NOMO-1 (cell line): ENCODE data around the gene F8.

ENCODE experiments used
- DNase-seq, 2 experiments: peaks; one replicate each; lab custom pipeline; 2025; ENCODE audit not compliant: unreplicated experiment in 2 of 2; lab: John Stamatoyannopoulos, UW

Gene F8

DNA sequence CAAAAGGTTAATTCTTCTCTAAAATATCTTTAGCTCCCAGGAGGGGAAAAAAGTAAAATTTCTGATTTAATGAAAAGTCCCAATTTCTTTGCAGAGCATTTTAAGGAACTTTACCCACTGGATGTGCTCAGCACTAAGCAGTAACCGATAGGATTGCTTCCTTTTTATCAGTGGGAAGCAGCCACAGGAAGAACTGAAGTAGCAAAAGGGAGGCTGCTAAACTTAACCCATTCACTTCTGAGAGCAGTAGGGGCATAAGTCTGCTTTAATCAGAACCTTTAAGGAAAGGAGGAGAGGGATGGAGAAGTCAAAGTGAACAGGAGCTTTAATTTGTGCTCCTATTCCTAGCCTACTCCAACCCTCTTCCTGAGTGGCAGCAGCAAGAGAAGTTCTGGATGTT is at the start of gene F8:
TSS of gene F8 (minus strand) at position 139 of the 400 bp plus-strand sequence. CDS start 171 bp downstream, outside the sequence.
- DNase-seq = no peak

DNA sequence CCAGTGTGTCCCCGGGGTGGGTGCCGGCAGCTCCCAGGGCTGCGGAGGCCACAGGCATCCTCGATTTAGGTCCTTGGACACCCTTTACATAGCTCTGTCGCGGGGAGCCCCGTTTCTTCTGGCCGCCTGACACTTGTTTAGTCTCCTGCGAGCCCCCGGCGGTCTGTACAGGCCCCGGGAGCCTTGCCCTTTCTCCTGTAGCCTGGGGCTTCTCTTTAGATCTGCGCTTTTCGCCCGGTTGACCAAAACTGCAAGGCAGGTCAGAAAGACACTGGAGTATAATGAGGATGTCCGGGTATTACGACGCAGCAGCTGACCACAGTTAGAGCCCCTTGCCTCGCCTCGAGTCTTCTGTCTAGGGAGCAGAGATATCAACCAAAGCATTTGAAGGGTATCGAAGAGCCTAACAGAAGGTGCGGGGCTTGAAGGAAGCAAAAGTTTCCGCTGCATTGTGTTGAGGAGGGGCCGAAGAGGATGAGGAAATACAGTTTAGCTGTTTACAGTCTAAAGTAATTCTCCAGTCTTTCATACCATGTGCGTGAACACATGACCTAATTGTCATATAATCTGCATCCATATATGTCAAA is 49.3 kb upstream of the F8 start:
- DNase-seq = peak in 1 of 2 experiments; percentile 8

- peak; percentile 68 to 89 for DNase-seq
Observed at GRCh38 chrX:155070975-155071693, 48.6 kb upstream of the F8 start, which contains the start of the genes BRCC3, CMC4 and MTCP1. TSS of gene BRCC3 (plus strand) at chrX:155071508. CDS start at chrX:155071528, 20 bp downstream. TSS of gene CMC4 (minus strand) at chrX:155071136. CDS start at chrX:155064023, 7,113 bp downstream. TSS of gene MTCP1 (minus strand) at chrX:155071136. CDS start at chrX:155066010, 5,126 bp downstream.

GRCh38 chrX:155070663-155070974 is 48.1 kb upstream of the F8 start:
- DNase-seq = no peak

GRCh38 chrX:155070038-155070437 is 47.5 kb upstream of the F8 start:
- no peak for DNase-seq

DNA sequence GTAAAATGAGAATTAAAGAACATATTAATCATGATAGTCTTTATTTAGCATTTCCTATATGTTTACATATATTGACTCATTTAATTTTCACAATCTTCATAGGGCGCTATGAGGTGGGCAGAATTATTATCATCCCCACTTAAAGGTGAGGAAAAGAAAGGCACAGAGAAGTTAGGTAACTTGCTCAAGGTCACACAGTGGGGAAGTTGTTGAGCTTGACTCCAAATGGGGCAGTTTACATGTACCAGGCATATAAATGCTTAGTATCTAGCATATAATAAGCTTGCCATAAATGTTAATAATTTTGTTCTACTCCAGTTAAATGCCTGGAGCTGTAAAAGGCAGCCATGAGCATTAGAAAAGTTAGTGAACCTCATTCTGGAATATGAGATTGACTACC is 46.9 kb upstream of the F8 start:
- no peak for DNase-seq

GRCh38 chrX:155068165-155068564 is 45.6 kb upstream of the F8 start:
- DNase-seq = no peak

DNA sequence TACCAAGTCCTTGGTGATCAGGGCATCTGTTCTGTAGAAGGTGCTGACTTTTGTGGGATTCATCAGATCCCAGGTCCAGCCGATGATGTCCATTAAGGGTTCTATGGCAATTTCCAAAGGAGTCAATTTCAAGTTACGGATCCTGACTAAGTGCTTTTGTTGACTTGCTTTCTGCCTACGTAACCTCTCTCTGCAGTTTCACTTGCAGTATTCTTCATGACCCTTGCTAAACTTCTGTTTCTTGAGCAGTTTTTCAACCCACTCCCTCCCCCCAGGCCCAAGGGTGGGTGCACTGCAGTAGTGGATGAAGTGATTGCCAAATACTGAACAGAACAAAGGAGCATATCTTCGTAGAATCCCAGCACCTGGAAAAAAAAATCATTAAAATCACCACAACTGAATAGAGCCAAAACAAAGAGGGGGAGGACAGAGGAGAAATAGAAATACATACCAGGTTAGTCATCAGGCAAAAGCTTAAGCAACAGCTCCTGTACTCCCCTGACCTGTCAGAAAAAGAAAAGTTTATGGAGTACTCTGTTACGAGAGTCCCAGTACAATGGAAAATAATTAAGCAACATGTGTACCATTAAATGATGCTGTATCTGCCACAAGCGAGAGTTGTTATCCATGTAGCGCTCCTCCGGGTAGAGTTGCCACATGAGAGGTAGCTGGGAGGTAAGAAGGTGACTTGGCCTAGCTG is 42.7 kb upstream of the F8 start:
- DNase-seq = no peak

DNA sequence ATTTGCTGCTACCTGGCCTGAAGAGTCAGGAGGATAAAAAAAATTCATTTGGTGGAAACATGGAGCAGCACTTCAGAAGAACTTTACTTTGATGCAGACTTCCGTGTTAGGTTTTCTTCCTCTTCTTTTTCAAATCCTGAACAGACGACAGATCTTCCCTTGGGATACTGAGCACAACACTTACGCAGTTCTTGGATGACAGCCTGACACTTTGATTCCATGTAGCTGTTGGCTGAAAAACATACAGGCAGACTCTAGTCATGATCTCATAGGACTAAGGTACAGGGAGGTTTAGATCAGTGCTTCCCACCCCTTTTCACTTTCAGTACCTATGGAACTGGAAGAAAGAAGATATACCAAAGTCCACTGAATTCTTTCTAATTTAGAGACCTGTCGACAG is 39.2 kb upstream of the F8 start:
- DNase-seq = no peak

DNA sequence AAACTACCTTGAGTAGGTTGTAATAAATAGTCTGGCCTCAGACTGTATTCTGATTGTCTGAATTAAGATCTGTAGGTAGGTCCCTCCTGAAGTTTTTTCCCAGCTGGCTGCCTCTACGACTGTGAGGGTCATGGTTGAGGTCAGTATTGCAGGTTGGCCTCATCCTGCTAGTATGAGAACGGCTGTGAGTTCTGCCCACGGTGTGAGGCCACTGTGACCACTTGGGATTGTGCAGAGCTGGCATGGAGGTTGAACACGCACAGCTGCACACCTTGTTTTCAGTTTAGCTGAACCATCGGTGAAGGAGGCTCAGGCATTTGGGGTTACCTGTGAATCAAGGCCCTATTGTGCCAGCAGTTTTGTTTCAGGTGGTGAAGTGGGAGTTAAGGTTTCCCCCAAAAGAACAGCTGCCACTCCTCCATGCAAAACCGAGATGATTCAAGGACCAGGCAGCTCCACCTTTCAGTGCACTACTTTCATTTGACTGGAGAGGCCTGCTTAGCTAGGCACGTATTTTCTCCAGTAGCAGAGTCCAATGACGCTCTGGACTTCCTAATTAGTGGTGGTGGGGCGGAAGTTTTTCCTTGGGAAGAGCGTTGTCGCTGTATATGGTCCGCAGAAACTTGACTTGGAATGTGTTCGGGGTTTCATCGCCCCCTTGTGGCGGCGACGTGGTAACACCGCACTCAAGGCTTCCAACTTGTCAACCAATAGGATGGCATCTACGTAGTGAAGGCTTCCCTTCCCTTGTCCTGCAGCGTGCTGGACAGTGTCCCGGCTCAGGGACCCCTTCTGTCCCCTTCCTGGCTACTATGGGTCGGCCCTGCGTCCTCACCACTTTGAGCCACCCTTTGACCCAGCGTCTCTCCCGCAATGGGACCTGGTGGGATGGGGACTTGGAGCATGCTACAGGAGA is 34.6 kb upstream of the F8 start:
- peak; percentile 1 to 4 for DNase-seq

DNA sequence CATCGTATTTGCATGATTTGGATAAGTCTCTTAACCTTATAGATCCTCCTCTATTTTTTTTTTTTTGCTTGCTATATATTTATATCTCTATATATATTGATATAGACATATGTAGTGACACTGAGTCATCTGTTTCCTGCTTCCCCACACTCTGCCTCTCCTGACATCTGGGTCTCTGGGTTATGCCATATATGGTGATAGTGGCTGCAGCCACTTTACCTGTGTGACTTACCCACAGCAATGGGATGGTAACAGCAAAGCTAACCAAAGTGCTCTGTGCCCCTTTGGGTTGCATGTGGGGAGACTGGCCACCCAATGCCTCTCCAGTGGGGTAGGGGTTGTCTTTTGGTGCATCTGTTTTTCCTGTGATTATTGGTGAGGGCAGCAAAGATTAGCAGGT is 33.9 kb upstream of the F8 start:
- no peak for DNase-seq

- DNase-seq = no peak
Observed at GRCh38 chrX:155055494-155055893, 33.0 kb upstream of the F8 start.

DNA sequence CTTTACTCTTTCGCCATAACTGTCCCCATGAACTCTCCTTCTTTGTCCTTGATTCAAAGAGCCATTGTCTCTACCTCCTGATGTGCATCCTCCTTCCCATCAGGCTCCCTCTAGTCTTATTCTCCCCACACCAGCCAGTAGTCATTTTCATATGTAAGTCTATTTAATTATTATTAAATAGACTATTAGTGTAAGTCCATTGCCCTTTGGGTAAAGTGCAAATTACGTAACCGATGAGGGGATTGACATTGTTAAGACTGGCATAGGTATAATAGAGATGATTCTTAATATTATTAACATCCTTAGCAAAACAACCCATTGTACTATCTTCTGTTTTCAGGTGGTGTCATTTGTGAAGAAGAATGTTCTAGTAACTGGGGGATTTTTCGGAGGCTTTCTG is 31.7 kb upstream of the F8 start:
- DNase-seq = no peak

GRCh38 chrX:155053656-155054055 is 31.1 kb upstream of the F8 start:
- DNase-seq = no peak

GRCh38 chrX:155052738-155053498 is 30.4 kb upstream of the F8 start:
- no peak for DNase-seq

GRCh38 chrX:155048977-155049619 is 26.6 kb upstream of the F8 start:
- DNase-seq = peak; percentile 19 to 23

DNA sequence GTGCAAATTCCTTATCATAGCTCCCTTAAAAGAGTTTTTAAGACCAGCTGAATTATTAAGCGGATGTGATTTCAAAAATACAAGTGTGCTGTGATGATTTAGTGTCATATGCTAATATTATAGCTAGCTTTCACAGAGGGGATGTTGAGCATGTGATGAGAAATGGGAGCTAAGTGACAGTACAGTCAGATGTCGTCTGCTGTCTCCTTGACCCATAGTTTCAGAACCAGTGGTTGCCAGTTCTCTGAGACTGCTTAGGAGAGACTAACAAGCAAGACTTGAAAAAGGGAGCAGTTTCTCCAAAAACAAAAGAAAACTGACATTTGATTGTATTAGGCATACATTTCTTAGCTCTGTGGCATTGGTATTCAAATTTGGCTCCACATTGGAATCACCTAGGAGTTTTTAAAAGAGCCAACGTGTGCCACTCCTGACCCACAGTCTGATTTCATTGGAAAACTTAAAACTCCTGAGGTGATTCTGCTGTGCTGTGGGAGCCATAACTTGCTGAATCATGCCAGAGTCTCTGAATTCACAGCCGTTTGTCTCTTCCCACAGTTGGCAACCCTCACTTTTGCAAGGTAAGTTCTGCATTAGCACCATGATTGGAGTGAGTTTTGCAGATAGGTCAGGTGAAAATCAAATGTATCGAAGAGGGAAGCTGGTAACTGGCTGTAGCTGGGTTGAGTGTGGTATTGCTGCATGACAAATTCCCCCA is 24.4 kb upstream of the F8 start:
- DNase-seq = no peak

DNA sequence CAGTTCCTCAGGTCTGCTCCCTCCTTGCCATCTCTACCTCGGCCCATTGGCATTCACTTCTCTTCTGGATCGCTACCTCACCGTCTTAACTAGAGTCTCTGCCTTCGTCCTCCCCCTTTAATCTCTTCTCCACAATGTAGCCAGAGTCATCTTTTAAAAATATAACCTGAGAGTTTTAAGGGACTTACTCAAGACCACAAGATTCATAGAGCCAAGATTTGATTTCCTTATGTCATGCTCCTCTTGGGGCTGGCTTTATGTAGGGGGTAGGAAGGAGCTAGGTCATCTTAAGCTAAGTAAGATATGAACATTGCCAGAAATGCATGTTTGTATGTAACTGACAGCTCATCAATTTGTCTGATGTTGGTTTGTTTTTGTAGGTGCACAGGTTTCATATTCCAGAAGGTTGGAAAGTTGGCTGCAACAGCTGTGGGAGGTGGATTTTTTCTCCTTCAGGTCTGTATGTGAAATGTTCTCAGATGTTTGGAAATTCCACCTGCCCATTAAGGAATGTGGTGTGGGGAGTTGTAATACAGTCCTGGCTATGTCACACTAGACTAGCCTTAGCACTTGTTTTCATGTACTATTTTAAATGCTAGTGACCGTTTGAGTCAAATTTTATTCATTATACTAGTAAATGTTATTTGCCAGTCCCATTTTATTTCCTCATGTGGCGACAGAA is 23.7 kb upstream of the F8 start:
- no peak for DNase-seq
